GM21786 (cell line): Measurements from ENCODE around the gene VDR.

Experiments
- ATAC-seq: cut with Tn5 transposase; IDR thresholded peaks from one replicate; pipeline ENCODE4 v1.9.1; 2021; ENCODE audit not compliant: unreplicated experiment

VDR gene

GRCh38 chr12:47799357-47799955 lies 105.3 kb downstream of the VDR start:
- no peak for ATAC-seq

DNA sequence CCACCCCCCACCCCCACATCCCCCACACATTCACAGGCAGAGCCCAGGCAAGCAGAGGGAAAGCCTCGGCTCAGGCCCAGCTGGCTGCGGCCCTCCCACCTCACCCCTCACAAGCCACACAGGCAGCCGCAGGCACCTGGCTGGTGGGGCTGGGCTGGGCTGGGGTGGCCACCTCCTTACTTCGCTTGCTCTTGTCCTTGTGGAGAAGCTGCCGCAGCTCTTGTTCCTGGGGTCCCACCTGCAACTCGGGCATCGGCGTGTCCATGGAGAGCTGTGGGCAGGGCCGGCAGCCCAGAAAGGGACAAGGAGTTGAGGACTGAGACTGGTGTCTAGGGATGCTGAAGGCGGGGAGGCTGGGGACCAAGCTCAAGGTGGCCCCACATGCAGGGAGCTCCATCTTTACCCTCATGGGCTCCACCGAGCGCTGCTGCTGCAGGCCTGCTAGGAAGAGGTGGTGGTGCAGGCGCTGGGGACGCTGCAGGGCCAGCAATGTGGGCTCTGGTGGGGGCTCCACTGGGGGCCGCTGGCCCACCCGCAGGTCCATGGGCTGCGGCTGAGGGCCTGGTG lies 106.3 kb downstream of the VDR start:
- no peak for ATAC-seq

- no peak for ATAC-seq
These were observed 107.4 kb downstream of the VDR start for GRCh38 chr12:47797441-47797840.

DNA sequence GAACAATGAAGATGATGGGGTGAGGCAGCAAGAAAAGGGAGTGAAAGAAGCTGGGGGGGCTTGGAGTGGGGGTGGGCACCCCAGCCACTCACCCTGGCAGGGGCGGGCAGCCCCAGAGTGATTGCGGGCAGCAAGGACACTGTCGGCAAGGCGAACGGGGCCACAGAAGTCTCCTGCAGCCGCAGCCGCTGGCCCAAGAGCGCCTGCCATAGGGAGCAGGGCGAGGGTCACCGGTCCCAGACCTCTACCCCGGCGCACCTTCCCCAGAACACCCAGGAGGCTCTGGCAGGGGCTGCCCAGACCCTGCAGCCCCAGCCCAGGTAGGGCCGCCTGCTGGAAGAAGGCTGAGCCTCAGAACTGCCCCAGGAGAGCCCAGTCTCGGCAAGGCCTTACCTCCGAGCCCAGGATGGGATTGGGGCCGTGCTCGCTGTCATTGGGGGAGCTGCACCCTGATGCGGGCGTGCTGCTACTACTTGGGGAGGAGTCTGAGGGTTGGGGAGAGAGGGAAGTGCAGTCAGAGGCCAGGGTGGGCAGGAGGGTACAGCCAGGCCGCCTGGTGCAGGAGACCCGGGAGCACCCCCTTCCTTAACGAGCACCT lies 108.9 kb downstream of the VDR start:
- ATAC-seq = no peak

- ATAC-seq = no peak
These were observed 109.5 kb downstream of the VDR start for GRCh38 chr12:47795121-47795813.

DNA sequence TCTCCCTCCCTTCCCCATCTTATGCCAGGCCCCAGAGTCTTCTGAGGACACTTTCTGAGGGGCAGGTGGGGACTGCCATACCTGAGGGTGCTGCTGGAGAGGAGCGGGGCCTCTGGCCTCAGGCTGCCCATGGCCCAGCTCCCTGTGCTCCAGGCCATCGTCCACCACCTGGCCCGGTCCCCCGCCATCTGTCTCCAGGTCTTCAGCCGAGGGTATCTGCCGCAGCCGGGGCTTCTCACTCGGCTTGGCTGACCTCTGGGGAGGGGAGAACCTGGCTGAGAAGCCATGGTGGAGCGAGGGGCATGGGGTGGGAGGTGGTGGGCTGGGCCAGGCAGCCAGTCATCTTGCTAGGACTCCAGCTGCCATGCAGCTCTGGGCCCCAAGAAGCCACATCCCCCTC lies 110.1 kb downstream of the VDR start:
- ATAC-seq = no peak

DNA sequence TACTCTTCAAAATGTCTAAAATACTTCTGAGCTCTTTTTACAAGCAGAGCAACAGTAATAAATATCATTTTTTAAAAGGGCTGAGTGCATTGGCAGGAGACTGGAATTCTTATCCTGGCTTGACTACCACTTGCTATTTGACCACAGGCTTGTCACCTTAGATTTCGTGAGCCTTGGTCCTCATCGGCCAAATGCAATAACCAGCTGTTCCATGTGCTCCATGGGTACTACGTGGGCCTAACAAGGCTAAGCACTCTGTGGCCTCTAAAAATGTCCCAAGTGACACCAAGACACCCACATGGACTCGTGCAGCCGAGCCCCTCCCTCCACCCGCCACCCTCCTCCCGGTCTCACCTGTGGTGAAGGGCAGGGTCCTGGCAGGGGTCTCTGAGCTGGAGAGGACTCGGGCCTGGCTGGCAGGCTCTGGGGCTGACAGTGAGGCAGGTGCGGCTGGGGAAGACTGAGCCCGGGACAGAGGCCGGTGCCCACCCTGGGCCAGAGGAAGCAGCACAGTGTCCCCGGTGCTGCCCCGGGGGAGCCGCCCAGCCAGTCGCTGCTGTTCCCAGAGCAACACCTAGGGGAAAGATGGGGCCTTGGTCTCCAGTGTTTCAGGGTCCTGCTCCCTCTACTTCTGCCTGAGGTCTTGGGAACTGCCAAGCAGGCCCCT lies 111.6 kb downstream of the VDR start:
- ATAC-seq = no peak

GRCh38 chr12:47791874-47792273 lies 112.9 kb downstream of the VDR start:
- ATAC-seq = no peak
